ENCODE results near the gene FECH. TPM values are rescaled to one million over a fixed set of nuclear protein-coding genes. Genes with fewer than 3 reads are reported as not detected.

FECH gene
- total RNA-seq, 1 donor from 2014 or later = 37.0 TPM

DNA sequence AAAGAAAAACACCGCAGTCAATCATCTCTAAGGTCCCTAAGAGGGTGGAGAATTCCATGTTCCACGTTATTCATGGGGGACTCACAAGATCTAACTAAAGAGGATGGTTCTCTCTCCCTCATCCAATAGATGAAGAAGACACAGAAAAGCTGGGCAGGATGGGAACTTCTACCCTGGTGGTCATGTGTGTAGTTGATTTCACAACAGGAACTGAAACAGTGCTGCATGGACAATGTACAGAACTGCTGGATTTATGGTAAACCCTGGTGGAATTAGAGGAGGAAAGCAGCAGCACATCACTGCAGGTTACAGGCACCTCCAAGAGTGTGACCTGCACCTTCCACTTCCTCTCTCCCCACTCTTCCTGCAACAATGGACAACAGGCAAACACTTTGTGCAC lies 31.4 kb downstream of the FECH start:
- intact Hi-C loops (cut with micrococcal nuclease) = no loop called here
- Histone ChIP-seq H3K4me3 (no peak overlapping the region), H3K9me3 (replicated peaks) (no peaks in the 10 kb centered on the region), H3K27ac (replicated peaks) (no peak overlapping the region), H3K4me1 (peaks cover 6% of the 10 kb centered on the region), H3K27me3 (ENCODE audit: low read depth) (no peaks in the 10 kb centered on the region), H3K36me3 (peaks cover 80% of the 10 kb centered on the region)
- DNase-seq = no peak
- TF ChIP-seq, protein P1, sequence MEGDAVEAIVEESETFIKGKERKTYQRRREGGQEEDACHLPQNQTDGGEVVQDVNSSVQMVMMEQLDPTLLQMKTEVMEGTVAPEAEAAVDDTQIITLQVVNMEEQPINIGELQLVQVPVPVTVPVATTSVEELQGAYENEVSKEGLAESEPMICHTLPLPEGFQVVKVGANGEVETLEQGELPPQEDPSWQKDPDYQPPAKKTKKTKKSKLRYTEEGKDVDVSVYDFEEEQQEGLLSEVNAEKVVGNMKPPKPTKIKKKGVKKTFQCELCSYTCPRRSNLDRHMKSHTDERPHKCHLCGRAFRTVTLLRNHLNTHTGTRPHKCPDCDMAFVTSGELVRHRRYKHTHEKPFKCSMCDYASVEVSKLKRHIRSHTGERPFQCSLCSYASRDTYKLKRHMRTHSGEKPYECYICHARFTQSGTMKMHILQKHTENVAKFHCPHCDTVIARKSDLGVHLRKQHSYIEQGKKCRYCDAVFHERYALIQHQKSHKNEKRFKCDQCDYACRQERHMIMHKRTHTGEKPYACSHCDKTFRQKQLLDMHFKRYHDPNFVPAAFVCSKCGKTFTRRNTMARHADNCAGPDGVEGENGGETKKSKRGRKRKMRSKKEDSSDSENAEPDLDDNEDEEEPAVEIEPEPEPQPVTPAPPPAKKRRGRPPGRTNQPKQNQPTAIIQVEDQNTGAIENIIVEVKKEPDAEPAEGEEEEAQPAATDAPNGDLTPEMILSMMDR (IDR thresholded peaks at IDR 0.05; ENCODE audit: borderline replicate concordance) = no peak

DNA sequence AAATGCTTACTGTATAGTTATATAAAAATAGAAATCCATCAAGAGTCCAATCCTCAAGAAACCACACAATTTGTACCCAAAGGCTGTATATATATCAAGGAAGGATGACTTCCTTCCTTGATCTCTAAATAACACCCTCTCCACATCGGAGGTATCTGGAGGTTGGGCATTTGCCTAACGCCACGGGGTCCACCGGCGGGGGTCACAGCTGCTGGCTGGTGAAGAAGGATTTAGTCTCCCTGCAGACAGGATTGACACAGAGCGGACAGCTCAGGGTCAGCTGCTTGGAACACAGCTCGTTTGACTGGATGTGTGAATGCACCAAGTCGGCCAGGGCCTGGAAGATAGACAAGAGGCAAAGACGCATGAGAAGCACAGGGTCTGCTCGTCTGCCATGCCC lies 36.0 kb downstream of the FECH start:
- intact Hi-C loops (cut with micrococcal nuclease) = no loop called here
- TF ChIP-seq, protein P1 (IDR thresholded peaks at IDR 0.05; ENCODE audit: borderline replicate concordance) = no peak
- peaks cover 52% of the 10 kb centered on the region for H3K36me3 ChIP-seq

DNA sequence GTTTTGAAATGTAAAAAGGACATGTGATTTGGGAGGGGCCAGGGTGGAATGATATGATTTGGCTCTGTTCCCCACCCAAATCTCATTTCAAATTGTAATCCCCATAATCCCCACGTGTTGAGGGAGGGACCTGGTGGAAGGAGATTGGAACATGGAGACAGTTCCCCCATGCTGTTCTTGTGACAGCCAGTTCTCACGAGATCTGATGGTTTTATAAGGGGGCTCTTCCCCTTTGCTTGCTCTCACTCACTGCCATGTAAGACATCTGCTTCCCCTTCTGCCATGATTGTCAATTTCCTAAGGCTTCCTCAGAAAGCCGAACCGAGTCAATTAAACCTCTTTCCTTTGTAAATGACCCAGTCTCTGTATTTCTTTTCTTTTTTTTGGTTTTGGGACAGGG lies 39.2 kb downstream of the FECH start:
- H3K27me3 ChIP-seq (ENCODE audit: low read depth) = no peaks in the 10 kb centered on the region
- intact Hi-C loops (cut with micrococcal nuclease) = no loop called here
- H3K9me3 ChIP-seq (replicated peaks) = no peaks in the 10 kb centered on the region
- peaks cover 27% of the 10 kb centered on the region for H3K36me3 ChIP-seq
- no peak overlapping the region for H3K27ac ChIP-seq (replicated peaks)
- H3K4me3 ChIP-seq = no peak overlapping the region
- no peaks in the 10 kb centered on the region for H3K4me1 ChIP-seq
- TF ChIP-seq, protein P1 (IDR thresholded peaks at IDR 0.05; ENCODE audit: borderline replicate concordance) = no peak
- no peak for DNase-seq

More for the DNA sequence above, 36.0 kb downstream of the FECH start:
- DNase-seq = no peak
- no peaks in the 10 kb centered on the region for H3K4me1 ChIP-seq
- H3K27me3 ChIP-seq (ENCODE audit: low read depth) = no peaks in the 10 kb centered on the region
- no peaks in the 10 kb centered on the region for H3K9me3 ChIP-seq (replicated peaks)
- H3K27ac ChIP-seq (replicated peaks) = no peak overlapping the region
- no peak overlapping the region for H3K4me3 ChIP-seq

DNA sequence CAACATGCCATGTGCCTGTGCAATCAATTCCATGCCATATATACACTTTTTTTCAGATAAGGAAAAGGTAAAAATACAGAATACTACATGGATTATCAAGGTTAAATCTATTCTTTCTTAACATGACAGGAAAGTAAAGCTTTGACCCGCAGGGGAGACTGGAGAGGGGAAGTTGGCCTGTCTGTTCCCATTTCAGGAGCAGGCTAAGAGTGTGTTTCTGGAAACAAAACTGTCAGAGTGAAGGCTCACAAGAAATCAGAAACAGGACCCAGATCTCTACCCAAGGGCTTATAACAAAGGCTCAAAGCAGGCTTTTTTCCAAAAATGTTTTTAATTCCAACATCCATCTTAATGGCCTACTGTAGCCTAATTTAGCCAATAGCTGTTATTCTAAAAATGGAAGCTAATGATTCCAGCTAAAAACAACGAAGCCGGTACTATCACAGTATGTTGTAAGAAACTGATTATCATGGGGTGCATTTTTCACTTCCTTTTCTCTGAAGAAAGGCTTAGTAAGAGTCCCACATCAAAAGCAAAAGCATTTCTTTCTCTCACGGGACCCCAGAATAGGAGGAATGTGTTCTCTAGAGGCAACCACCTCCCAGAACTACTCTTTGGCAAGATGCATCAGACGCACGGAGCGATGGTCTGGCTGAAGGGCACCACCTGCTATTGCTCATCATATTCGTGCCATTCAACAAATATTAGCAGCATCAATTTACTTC lies 41.4 kb downstream of the FECH start:
- TF ChIP-seq, protein P1 (IDR thresholded peaks at IDR 0.05; ENCODE audit: borderline replicate concordance) = no peak
- no peak overlapping the region for H3K4me3 ChIP-seq
- intact Hi-C loops (cut with micrococcal nuclease) = no loop called here
- DNase-seq = no peak
- no peaks in the 10 kb centered on the region for H3K4me1 ChIP-seq
- H3K27me3 ChIP-seq (ENCODE audit: low read depth) = no peaks in the 10 kb centered on the region
- no peak overlapping the region for H3K27ac ChIP-seq (replicated peaks)
- peaks cover 7% of the 10 kb centered on the region for H3K36me3 ChIP-seq
- no peaks in the 10 kb centered on the region for H3K9me3 ChIP-seq (replicated peaks)

DNA sequence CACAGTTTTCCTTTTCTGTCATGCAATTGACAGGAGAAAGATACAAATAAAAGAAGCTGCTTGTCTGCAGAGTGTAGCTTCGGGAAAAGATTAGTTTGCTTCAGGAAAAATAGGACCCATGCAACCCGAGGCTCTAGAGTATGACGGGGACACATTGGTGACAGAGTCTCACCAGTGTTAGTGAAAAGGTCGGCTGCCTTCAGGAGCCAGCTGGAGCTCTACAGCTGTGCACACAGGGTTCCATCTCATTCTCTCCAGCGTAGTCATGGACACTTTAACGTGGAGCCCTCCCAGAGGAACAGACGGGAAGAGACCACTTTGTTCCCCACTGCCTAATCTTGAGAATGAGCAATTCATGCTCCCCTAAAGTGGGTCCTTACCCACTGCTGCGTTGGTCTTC lies 42.9 kb downstream of the FECH start:
- Histone ChIP-seq H3K36me3 (no peaks in the 10 kb centered on the region), H3K4me3 (no peak overlapping the region), H3K27me3 (ENCODE audit: low read depth) (peaks cover 1% of the 10 kb centered on the region), H3K4me1 (no peaks in the 10 kb centered on the region), H3K27ac (replicated peaks) (no peak overlapping the region), H3K9me3 (replicated peaks) (no peaks in the 10 kb centered on the region)
- DNase-seq = no peak
- TF ChIP-seq, protein P1 (IDR thresholded peaks at IDR 0.05; ENCODE audit: borderline replicate concordance) = no peak
- intact Hi-C loops (cut with micrococcal nuclease) = no loop called here
